NCI-H446 treated with DMSO at 0.1 percent for 48 hours (cell line): ENCODE data around the gene VAC14.

Experiments used
- DNase-seq: peaks from one replicate; lab custom pipeline; 2025; lab: John Stamatoyannopoulos, UW

The VAC14 gene

DNA sequence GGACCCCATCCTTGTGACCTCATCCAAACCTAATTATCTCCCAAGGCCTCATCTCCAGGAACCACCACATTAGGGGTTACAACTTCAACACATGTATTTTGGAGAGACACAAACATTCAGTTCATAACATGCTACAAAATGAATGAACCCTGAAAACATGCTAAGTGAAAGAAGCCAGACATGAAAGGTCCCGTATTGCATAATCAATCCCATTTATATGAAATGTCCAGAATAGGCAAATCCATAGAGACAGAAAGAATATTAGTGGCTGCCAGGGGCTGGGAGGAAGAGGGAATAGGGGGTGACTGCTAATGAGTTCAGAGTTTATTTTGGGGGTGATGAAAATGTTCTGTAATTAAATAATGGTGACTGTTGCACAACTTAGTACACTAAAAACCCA, 158.3 kb downstream of the VAC14 start:
- DNase-seq, result no peak

DNA sequence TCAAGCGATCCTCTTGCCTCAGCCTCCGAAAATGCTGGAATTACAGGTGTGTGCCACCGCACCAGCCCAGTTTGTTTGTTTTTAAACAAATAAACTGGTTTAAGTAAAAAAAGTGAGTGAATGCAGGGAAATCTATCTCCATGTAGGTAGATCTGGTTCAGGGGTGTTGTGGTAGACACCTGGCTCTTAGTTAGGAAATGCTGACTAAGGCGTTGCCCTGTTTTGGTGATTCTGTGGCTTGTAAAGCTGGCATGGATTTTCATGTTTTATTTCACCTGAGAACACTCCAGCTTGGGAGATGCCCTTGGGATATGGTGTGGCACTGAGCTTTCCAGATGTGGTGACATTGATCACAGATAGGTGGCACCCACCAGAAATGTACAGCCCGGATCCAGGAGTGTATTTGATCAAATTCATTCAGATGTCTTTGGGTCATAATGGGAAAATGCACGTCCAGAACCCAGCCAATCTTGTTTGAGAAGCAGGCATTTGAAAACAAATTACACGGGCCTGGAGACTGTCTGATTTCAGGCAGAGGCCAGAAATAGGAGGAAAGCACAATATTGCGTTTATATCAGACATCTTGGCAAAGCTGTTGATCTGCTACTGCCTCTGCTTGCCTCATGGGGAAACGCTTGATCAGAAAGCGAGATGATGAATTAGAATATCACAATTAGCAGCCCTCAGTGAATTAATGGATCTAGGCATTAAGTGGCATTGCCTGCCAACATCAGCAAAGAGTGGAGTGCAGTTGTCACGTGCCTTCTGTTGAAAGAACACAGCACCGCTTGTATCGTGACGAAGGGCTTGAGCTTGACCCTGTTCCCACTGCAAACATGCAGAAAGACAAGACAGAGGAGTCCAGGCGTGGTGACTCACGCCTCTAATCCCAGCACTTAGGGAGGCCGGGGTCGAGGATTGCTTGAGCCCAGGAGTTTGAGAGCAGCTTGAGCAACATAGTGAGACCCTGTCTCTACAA, 161.9 kb downstream of the VAC14 start:
- no peak for DNase-seq
